HG03354 (cell line): Measurements from ENCODE around the gene SLCO6A1.
A peak's percentile ranks its signal among the peaks of the same experiment; 100 is the strongest.
"Not testable (repeated sequence)": the region's sequence is repeated elsewhere in the genome, so short reads cannot be mapped to it uniquely, and the experiment has no call there.

Source experiments
- ATAC-seq: cut with Tn5 transposase; IDR thresholded peaks from one replicate; pipeline ENCODE4 v1.9.1; 2021; ENCODE audit warnings: mild to moderate bottlenecking; ENCODE audit not compliant: unreplicated experiment, poor library complexity, severe bottlenecking

Gene SLCO6A1, protein sequence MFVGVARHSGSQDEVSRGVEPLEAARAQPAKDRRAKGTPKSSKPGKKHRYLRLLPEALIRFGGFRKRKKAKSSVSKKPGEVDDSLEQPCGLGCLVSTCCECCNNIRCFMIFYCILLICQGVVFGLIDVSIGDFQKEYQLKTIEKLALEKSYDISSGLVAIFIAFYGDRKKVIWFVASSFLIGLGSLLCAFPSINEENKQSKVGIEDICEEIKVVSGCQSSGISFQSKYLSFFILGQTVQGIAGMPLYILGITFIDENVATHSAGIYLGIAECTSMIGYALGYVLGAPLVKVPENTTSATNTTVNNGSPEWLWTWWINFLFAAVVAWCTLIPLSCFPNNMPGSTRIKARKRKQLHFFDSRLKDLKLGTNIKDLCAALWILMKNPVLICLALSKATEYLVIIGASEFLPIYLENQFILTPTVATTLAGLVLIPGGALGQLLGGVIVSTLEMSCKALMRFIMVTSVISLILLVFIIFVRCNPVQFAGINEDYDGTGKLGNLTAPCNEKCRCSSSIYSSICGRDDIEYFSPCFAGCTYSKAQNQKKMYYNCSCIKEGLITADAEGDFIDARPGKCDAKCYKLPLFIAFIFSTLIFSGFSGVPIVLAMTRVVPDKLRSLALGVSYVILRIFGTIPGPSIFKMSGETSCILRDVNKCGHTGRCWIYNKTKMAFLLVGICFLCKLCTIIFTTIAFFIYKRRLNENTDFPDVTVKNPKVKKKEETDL

DNA sequence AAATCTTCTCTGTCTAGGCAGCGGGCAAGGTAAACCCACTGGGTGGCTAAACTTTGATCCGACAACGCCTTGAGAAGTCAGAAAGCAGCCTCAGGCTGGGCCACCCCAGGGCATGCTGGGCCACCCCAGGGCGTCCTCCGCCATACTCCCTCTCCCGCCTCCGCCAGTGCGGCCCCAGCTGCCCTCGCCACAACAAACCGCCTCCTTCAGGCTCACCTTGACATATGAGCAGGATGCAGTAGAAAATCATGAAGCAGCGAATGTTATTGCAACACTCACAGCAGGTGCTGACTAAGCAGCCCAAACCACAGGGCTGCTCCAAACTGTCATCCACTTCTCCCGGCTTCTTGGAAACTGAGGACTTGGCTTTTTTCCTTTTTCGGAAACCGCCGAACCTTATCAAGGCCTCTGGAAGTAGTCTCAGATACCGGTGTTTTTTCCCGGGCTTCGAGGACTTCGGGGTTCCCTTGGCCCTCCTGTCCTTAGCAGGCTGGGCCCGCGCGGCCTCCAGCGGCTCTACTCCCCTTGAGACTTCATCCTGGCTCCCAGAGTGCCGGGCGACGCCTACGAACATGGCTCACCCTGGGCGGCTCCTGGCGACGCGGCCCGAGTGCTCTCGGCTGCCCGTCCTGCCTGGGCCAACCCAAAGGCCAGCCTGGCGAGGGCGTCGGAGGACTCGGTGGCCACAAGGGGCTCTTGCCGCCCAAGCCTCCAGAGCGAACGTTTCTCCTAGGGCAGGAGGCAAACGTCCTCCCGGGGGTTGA lies at the start of gene SLCO6A1:
SLCO6A1 (minus strand) TSS at position 731 of the 764 bp plus-strand sequence; CDS start at position 574, 157 bp downstream.
- ATAC-seq: no peak

GRCh38 chr5:102547141-102548035 lies 48.6 kb upstream of the SLCO6A1 start:
- no peak for ATAC-seq

- ATAC-seq: peak; percentile 83
These were observed 46.4 kb upstream of the SLCO6A1 start for GRCh38 chr5:102545175-102545574.

GRCh38 chr5:102542057-102542456 lies 43.3 kb upstream of the SLCO6A1 start:
- no peak for ATAC-seq

DNA sequence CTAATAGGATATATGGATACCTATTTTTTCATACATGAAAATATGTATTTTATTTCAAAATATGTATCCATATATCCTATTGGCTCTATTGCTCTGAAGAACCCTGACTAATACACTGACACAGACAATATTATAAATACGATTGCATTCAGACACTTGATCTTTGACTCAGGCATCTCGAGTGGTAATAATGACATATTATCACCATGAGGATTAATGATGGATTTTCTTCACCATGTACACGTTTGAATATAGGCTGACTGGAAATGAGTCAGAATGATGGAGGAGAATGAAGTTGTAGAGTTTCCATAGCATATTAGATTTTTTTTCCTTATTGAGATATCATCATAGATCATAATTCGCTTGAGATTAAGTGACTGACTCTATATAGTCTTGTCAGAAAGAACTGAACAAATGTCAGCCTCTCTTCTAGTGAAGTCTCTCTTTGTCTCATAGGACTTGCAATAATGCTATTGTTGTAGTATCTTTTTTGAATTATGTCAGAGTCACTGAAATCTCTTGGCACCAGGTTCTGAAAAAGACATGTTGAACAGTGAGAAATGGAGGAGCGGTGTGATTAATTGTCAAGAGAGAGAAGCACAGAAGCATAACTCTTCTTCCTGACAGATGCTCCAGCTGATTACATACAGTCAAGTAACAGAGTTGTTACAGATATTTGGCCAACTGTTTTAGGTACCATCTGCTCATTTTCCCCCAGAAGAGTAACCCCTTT lies 41.4 kb upstream of the SLCO6A1 start:
- ATAC-seq: no peak

- ATAC-seq: no peak
These were observed 40.8 kb upstream of the SLCO6A1 start for GRCh38 chr5:102539562-102539961.

- no peak for ATAC-seq
These were observed 38.2 kb upstream of the SLCO6A1 start for GRCh38 chr5:102537011-102537410.

GRCh38 chr5:102536323-102536928 lies 37.6 kb upstream of the SLCO6A1 start:
- ATAC-seq: no peak

- no peak for ATAC-seq
These were observed 33.3 kb upstream of the SLCO6A1 start for GRCh38 chr5:102532123-102532522.

- peak; percentile 95 for ATAC-seq
These were observed 32.7 kb upstream of the SLCO6A1 start for GRCh38 chr5:102531506-102531905.

- no peak for ATAC-seq
These were observed 30.6 kb upstream of the SLCO6A1 start for GRCh38 chr5:102529447-102529846.

DNA sequence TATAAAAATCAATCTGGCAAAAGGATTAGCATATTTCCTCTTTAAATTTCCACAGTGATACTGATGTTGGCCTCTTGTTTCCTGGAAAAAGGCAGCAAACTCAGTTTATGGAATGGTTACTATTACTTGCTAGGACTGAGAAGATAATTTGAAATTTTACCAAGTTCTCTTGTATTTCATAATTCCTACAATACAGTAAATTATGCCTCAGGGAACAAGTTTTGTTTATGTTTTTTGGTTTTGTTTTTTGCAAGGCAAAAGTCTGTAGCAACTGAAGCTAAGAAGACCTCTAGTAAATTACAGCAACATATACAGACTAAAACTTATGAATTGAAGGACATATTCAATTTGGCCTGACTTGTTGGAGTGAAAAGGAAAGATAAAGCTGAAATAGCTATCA lies 30.2 kb upstream of the SLCO6A1 start:
- no peak for ATAC-seq

DNA sequence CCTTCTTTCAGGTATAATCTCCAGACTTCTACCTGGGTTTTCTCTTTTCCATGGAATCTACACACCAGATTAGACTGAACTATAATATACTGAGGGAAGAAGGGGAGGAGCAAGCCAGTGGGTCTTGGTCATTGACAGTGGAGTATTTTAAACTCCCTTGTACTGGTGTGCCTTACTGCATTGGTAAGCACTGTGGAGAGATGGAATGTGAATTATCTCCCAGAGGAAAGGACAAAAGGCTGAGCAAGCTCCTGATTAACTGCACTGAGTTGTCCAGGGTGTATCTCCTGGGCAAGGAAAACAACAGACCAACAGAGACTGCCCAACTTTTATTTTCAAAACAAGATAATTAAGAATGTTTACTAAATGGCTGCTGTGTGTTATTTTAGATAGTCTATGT lies 29.8 kb upstream of the SLCO6A1 start:
- ATAC-seq: no peak

- ATAC-seq: no peak
These were observed 28.7 kb upstream of the SLCO6A1 start for GRCh38 chr5:102527547-102527946.

- ATAC-seq: peak; percentile 100
These were observed 24.9 kb upstream of the SLCO6A1 start for GRCh38 chr5:102523541-102524175.

DNA sequence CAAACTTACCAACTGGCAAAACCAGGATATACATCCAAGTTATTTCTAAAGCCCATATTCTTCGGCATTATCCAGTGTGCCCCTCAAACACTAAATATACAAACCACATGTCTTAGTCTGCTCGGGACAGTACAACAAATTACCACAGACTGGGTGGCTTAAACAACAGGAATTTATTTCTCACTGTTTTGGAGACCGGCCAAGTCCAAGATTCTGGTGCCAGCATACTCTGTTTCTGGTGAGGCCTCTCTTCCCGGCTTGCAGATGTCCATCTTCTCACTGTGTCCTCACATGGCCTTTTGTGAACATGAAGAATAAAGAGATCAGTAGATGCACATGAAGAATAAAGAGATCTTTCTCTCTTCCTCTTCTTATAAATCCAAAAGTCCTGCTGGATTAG lies 12.9 kb upstream of the SLCO6A1 start:
- ATAC-seq: no peak

DNA sequence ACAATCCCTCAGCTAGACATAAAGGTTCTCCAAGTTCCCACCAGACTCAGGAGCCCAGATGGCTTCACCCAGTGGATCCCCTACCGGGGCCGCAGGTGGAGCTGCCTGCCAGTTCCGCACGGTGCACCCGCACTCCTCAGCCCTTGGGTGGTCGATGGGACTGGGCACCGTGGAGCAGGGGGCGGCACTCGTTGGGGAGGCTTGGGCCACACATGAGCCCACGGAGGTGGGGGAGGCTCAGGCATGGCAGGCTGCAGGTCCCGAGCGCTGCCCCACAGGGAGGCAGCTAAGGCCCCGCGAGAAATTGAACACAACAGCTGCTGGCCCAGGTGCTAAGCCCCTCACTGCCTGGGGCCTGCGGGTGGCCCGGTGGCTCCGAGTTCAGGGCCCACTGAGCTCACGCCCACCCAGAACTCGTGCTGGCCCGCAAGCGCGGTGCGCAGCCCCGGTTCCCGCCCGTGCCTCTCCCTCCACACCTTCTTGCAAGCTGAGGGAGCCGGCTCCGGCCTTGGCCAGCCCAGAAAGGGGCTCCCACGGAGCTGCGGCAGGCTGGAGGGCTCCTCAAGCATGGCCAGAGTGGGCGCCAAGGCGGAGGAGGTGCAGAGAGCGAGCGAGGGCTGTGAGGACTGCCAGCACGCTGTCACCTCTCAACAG lies 7.4 kb downstream of the SLCO6A1 start:
- not testable (repeated sequence) for ATAC-seq
